HCT116 (cell line): ENCODE results near the gene AGGF1. TPM values are rescaled to one million over a fixed set of nuclear protein-coding genes. Genes with fewer than 3 reads are reported as not detected.
"Not testable (repeated sequence)": the region's sequence is repeated elsewhere in the genome, so short reads cannot be mapped to it uniquely, and the experiment has no call there.

Source experiments
- ATAC-seq: fragments of 200-7000 bp; cut with Tn5 transposase; 2 replicates; pipeline ENCODE4 v1.9.1; 2020; ENCODE audit warnings: mild to moderate bottlenecking, moderate library complexity
- BruUV-seq: library from RNA; stranded (reverse); fragments of 400-500 nt; replicated peaks from 2 replicates; lab custom pipeline; 2021; lab: Mats Ljungman, UMichigan
- CTCF ChIA-PET: fragments of 300-600 bp; sonication (Branson Sonifier 250); formaldehyde crosslinking; loops from one replicate; lab custom pipeline; 2021; ENCODE audit warnings: antibody characterized with exemption; lab: Charles Lee
- POLR2A ChIA-PET: fragments of 300-600, 350-600 bp; sonication (Branson Sonifier 250); formaldehyde crosslinking; loops from one replicate; lab custom pipeline; 2021; ENCODE audit warnings: antibody characterized with exemption; lab: Charles Lee
- RAD21 ChIA-PET, 2 experiments: fragments of 300-600 bp; sonication (Branson Sonifier 250); formaldehyde crosslinking; loops; one replicate each; lab custom pipeline; 2023; ENCODE audit warnings: low total read pairs in 2 of 2; ENCODE audit not compliant: uncharacterized antibody in 2 of 2, unreplicated experiment in 2 of 2, low non-redundant PET in 1 of 2; lab: Charles Lee
- DNase-seq: peaks from one replicate; pipeline ENCODE4 v3.0.0-alpha.2; 2010; ENCODE audit warnings: low read depth, low spot score
- H2AFZ ChIP-seq: fragments of 200-600 bp; shearing (Covaris generic), sonication (generic); 2 replicates; pipeline ENCODE4 v1.6.1; 2017; ENCODE audit warnings: low read depth, mixed run types, mixed read lengths, antibody characterized with exemption, low read length; ENCODE audit not compliant: poor library complexity, severe bottlenecking
- H3K27ac ChIP-seq: 2 replicates; pipeline ENCODE4 v1.5.1; 2012; ENCODE audit warnings: low read depth, low read length
- H3K27me3 ChIP-seq: fragments of 200-600 bp; sonication (generic); 2 replicates; pipeline ENCODE4 v1.6.1; 2016; ENCODE audit warnings: mixed run types, low read length, mixed read lengths; ENCODE audit not compliant: insufficient read depth
- H3K36me3 ChIP-seq, 2 experiments: fragments of 200-500 bp in 1 of 2; fragments of 200-600 bp in 1 of 2; sonication (Bioruptor generic) in 1 of 2; sonication (generic) in 1 of 2; 2 replicates each; pipeline versions ENCODE4 v1.5.1 to v1.6.1; 2014 to 2016; ENCODE audit warnings: low read length in 2 of 2, inconsistent platforms in 1 of 2, mixed read lengths in 1 of 2, mixed run types in 1 of 2; ENCODE audit not compliant: insufficient read depth in 2 of 2, control insufficient read depth in 1 of 2
- H3K4me1 ChIP-seq, 2 experiments: fragments of 200-600 bp in 1 of 2; sonication (generic) in 1 of 2; 2 replicates each; pipeline versions ENCODE4 v1.5.1 to v1.6.1; 2012 to 2017; ENCODE audit warnings: low read length in 2 of 2, inconsistent platforms in 1 of 2, mild to moderate bottlenecking in 1 of 2, mixed read lengths in 1 of 2, mixed run types in 1 of 2, moderate library complexity in 1 of 2; ENCODE audit not compliant: insufficient read depth in 2 of 2, control insufficient read depth in 1 of 2
- H3K4me2 ChIP-seq: fragments of 200-600 bp; sonication (generic); 2 replicates; pipeline ENCODE4 v1.6.1; 2017; ENCODE audit warnings: mixed run types, low read length, mixed read lengths
- H3K4me3 ChIP-seq, 2 experiments: fragments of 200-600 bp in 1 of 2; sonication (generic) in 1 of 2; replicated peaks in 1 of 2; 2 replicates each; pipeline ENCODE4 v1.5.1; 2011 to 2016; ENCODE audit warnings: low read length in 2 of 2, control low read depth in 1 of 2, low read depth in 1 of 2, mild to moderate bottlenecking in 1 of 2, mixed read lengths in 1 of 2, mixed run types in 1 of 2
- H3K79me2 ChIP-seq: fragments of 200-600 bp; sonication (generic); 2 replicates; pipeline ENCODE4 v1.6.1; 2017; ENCODE audit warnings: mild to moderate bottlenecking, mixed run types, low read length, moderate library complexity, mixed read lengths; ENCODE audit not compliant: insufficient read depth
- H3K9ac ChIP-seq: fragments of 200-600 bp; sonication (generic); 2 replicates; pipeline ENCODE4 v1.6.1; 2016; ENCODE audit warnings: low read length, mixed read lengths
- H3K9me2 ChIP-seq: fragments of 200-600 bp; sonication (generic), shearing (Covaris generic); 2 replicates; pipeline ENCODE4 v1.6.1; 2017; ENCODE audit warnings: mixed run types, mild to moderate bottlenecking, moderate library complexity; ENCODE audit not compliant: insufficient read depth
- H3K9me3 ChIP-seq, 2 experiments: fragments of 200-500 bp in 1 of 2; fragments of 200-600 bp in 1 of 2; sonication (Bioruptor generic) in 1 of 2; sonication (generic) in 1 of 2; 2 replicates each; pipeline ENCODE4 v1.6.1; 2014 to 2017; ENCODE audit warnings: low read length in 2 of 2, mixed read lengths in 2 of 2, inconsistent platforms in 1 of 2, low read depth in 1 of 2, mild to moderate bottlenecking in 1 of 2, mixed run types in 1 of 2, moderate library complexity in 1 of 2; ENCODE audit not compliant: control insufficient read depth in 1 of 2, insufficient read depth in 1 of 2
- H4K20me1 ChIP-seq: fragments of 200-600 bp; sonication (generic), shearing (Covaris generic); 2 replicates; pipeline ENCODE4 v1.6.1; 2017; ENCODE audit warnings: mixed run types, mild to moderate bottlenecking, moderate library complexity; ENCODE audit not compliant: insufficient read depth
- ATF3 ChIP-seq: IDR thresholded peaks from 2 replicates; pipeline ENCODE4 v1.6.1; 2012
- CTCF ChIP-seq, 3 experiments: fragments of 200-600 bp in 1 of 3; sonication (generic) in 1 of 3; IDR thresholded peaks in 2 of 3; conservative IDR thresholded peaks in 1 of 3; 2 replicates each; pipeline ENCODE4 v1.5.1; 2012 to 2017; ENCODE audit warnings: low read depth in 2 of 3, low read length in 2 of 3, antibody characterized with exemption in 1 of 3, borderline replicate concordance in 1 of 3, control low read depth in 1 of 3, mild to moderate bottlenecking in 1 of 3, mixed read lengths in 1 of 3, mixed run types in 1 of 3, moderate library complexity in 1 of 3; ENCODE audit not compliant: insufficient read depth in 1 of 3
- EGR1 ChIP-seq: IDR thresholded peaks from 2 replicates; pipeline ENCODE4 v1.6.1; 2012; ENCODE audit warnings: low read depth
- EZH2phosphoT487 ChIP-seq: fragments of 200-600 bp; IDR thresholded peaks from 2 replicates; pipeline ENCODE4 v1.6.1; 2018; ENCODE audit warnings: antibody characterized with exemption, borderline replicate concordance
- FOSL1 ChIP-seq: IDR thresholded peaks from 2 replicates; pipeline ENCODE4 v1.6.1; 2012; ENCODE audit warnings: low read depth
- JUND ChIP-seq: IDR thresholded peaks from 2 replicates; pipeline ENCODE4 v1.6.1; 2012
- POLR2AphosphoS5 ChIP-seq: IDR thresholded peaks from 2 replicates; pipeline ENCODE4 v1.6.1; 2011; ENCODE audit warnings: mild to moderate bottlenecking, low read depth, low read length, moderate library complexity
- RAD21 ChIP-seq: IDR thresholded peaks from 2 replicates; pipeline ENCODE4 v1.6.1; 2012; ENCODE audit warnings: low read depth, mild to moderate bottlenecking
- SIN3A ChIP-seq: IDR thresholded peaks from 2 replicates; pipeline ENCODE4 v1.6.1; 2012; ENCODE audit warnings: low read depth
- SP1 ChIP-seq: IDR thresholded peaks from 2 replicates; pipeline ENCODE4 v1.6.1; 2012; ENCODE audit warnings: low read depth
- TCF7L2 ChIP-seq: IDR thresholded peaks from 2 replicates; pipeline ENCODE4 v1.7.0; 2011; ENCODE audit warnings: borderline replicate concordance, inconsistent platforms; ENCODE audit not compliant: insufficient read depth, insufficient read length; ENCODE audit errors: extremely low read depth
- intact Hi-C: fragments of 100-400 bp; cut with micrococcal nuclease; formaldehyde crosslinking; loops from 2 replicates; pipeline ENCODE4 v1.10.0; 2022
- total RNA-seq: library from RNA; stranded (reverse); gene quantifications from one replicate; pipeline ENCODE4 v1.2.1, GENCODE V29; 2021; ENCODE audit not compliant: unreplicated experiment
- TF ChIP-seq, protein P1 (sequence below): IDR thresholded peaks from 2 replicates; pipeline ENCODE4 v1.6.1; 2012
- TF ChIP-seq, protein P2 (sequence below): IDR thresholded peaks from 2 replicates; pipeline ENCODE4 v1.6.1; 2011; ENCODE audit warnings: mild to moderate bottlenecking, low read length, moderate library complexity; ENCODE audit not compliant: insufficient replicate concordance; ENCODE audit errors: extremely low read depth

The AGGF1 gene
- total RNA-seq, 1 experiment from 2014 or later, result 22.2 TPM

DNA sequence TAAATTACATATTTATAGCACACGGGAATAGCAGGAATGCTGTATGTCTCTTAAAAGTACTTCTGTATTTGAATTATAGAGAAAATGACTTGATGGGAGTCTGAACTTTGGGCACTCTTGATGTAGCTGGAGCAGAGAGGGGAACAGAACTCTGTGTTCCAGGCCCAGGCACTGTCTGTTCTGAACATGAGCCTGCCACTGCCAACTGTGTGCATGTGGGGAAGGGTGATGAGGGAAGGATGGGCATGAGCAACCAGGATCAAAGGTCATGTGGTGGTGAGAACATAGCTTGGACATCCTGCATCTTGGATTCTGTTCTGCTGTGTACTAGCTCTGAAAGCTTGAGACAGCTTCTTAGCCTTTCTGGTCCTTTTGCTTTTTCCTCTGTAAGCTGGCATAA, 73.3 kb downstream of the AGGF1 start (continued):
- no peak for TF ChIP-seq CTCF (IDR thresholded peaks at IDR 0.05 in 2 of 3, conservative IDR thresholded peaks at IDR 0.05 in 1 of 3; ENCODE audit: borderline replicate concordance in 1 of 3, insufficient read depth in 1 of 3, low read depth in 2 of 3, low read length in 2 of 3)
- TF ChIP-seq JUND, result no peak
- TF ChIP-seq, protein P1, sequence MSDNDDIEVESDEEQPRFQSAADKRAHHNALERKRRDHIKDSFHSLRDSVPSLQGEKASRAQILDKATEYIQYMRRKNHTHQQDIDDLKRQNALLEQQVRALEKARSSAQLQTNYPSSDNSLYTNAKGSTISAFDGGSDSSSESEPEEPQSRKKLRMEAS, result no peak
- no peak for TF ChIP-seq EGR1
- TF ChIP-seq TCF7L2, result no peak

DNA sequence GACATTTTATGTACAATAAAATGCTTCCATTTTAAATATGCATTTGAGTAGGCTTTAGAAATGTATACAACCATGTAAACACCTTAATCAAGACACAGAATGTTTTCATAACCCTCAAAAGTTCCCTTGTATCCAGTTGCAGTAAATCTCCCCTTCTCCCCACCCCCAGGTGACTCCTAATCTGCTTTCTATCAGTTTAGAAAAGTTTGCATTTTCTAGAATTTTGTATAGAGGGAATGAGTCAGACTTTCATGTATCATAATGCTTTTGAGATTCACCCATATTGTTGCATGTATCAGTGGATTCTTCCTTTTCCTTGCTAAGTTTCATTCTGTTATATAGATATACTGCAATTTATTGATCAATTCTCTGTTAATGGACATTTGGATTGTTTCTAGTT, 74.6 kb downstream of the AGGF1 start:
- Histone ChIP-seq H3K9me2 (no peaks in the 10 kb centered on the region), H3K9ac (no peak overlapping the region), H3K9me3 (no peaks in the 10 kb centered on the region), H2AFZ (no peak overlapping the region), H3K36me3 (no peaks in the 10 kb centered on the region; a peak in 1 of 4 replicates), H3K27ac (no peak overlapping the region), H3K4me3 (no peak overlapping the region), H3K27me3 (no peaks in the 10 kb centered on the region), H3K4me2 (no peak overlapping the region), H3K4me1 (peaks cover 0 to 4% of the 10 kb centered on the region in 2 experiments; a peak in 1 of 4 replicates), H4K20me1 (no peaks in the 10 kb centered on the region), H3K79me2 (no peaks in the 10 kb centered on the region)
- intact Hi-C loops, result no loop called here
- no peak for ATAC-seq
- no TSS peak for BruUV-seq
- DNase-seq, result no peak
- TF ChIP-seq, protein P2, sequence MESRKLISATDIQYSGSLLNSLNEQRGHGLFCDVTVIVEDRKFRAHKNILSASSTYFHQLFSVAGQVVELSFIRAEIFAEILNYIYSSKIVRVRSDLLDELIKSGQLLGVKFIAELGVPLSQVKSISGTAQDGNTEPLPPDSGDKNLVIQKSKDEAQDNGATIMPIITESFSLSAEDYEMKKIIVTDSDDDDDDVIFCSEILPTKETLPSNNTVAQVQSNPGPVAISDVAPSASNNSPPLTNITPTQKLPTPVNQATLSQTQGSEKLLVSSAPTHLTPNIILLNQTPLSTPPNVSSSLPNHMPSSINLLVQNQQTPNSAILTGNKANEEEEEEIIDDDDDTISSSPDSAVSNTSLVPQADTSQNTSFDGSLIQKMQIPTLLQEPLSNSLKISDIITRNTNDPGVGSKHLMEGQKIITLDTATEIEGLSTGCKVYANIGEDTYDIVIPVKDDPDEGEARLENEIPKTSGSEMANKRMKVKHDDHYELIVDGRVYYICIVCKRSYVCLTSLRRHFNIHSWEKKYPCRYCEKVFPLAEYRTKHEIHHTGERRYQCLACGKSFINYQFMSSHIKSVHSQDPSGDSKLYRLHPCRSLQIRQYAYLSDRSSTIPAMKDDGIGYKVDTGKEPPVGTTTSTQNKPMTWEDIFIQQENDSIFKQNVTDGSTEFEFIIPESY, result no peak
- no peak for TF ChIP-seq SIN3A
- TF ChIP-seq EZH2phosphoT487, result no peak
- TF ChIP-seq FOSL1, result no peak
- TF ChIP-seq POLR2AphosphoS5, result no peak
- TF ChIP-seq, protein P1, result no peak
- no peak for TF ChIP-seq ATF3
- TF ChIP-seq RAD21, result no peak
- TF ChIP-seq SP1, result no peak
- ChIA-PET CTCF (no interaction called here), RAD21 (no interaction called here), POLR2A (no interaction called here)

- POLR2A ChIA-PET, RAD21 ChIA-PET, H3K27me3 ChIP-seq, H3K4me3 ChIP-seq, H4K20me1 ChIP-seq, H3K4me1 ChIP-seq, ATAC-seq, H3K36me3 ChIP-seq, intact Hi-C loops, H3K4me2 ChIP-seq, CTCF ChIA-PET, H3K27ac ChIP-seq, H3K9me3 ChIP-seq, H3K79me2 ChIP-seq, H3K9me2 ChIP-seq, DNase-seq, BruUV-seq, H3K9ac ChIP-seq, H2AFZ ChIP-seq: not testable (repeated sequence)
Observed at GRCh38 chr5:77107035-77107434, 76.8 kb downstream of the AGGF1 start.
